HEK293T (cell line): ENCODE measurements around the gene LRBA.
A peak's percentile ranks its signal among the peaks of the same experiment; 100 is the strongest.

Experiments used
- CTCF ChIA-PET: fragments of 350-600 bp; formaldehyde crosslinking; extraction: SDS; loops from one replicate; lab custom pipeline; 2021; ENCODE audit warnings: antibody characterized with exemption, inconsistent platforms; lab: Yijun Ruan, JAX
- POLR2A ChIA-PET: fragments of 350-600 bp; formaldehyde crosslinking; extraction: SDS; loops from one replicate; lab custom pipeline; 2020; ENCODE audit warnings: antibody characterized with exemption, inconsistent platforms; lab: Yijun Ruan, JAX
- DNase-seq: peaks from one replicate; pipeline ENCODE4 v3.0.0; 2012; ENCODE audit warnings: mixed read lengths; ENCODE audit errors: extremely low spot score
- ARNT ChIP-seq: fragments of 450-650 bp; IDR thresholded peaks from 2 replicates; pipeline ENCODE4 v1.6.1; 2017; ENCODE audit warnings: mild to moderate bottlenecking
- BHLHE40 ChIP-seq: fragments of 450-650 bp; IDR thresholded peaks from 2 replicates; pipeline ENCODE4 v1.6.1; 2016; ENCODE audit warnings: mild to moderate bottlenecking, moderate library complexity, borderline replicate concordance
- CTBP1 ChIP-seq: fragments of 450-650 bp; IDR thresholded peaks from 2 replicates; pipeline ENCODE4 v1.6.1; 2016; ENCODE audit warnings: borderline replicate concordance
- ELF4 ChIP-seq: fragments of 450-650 bp; IDR thresholded peaks from 2 replicates; pipeline ENCODE4 v1.6.1; 2017; ENCODE audit warnings: antibody characterized with exemption
- FOXA1 ChIP-seq: fragments of 450-650 bp; IDR thresholded peaks from 2 replicates; pipeline ENCODE4 v1.6.1; 2016; ENCODE audit warnings: mild to moderate bottlenecking
- FOXK2 ChIP-seq: fragments of 450-650 bp; IDR thresholded peaks from 2 replicates; pipeline ENCODE4 v1.6.1; 2016; ENCODE audit warnings: mild to moderate bottlenecking
- FOXM1 ChIP-seq: fragments of 450-650 bp; IDR thresholded peaks from 2 replicates; pipeline ENCODE4 v1.6.1; 2017; ENCODE audit warnings: mild to moderate bottlenecking, borderline replicate concordance
- HDGF ChIP-seq: fragments of 450-650 bp; IDR thresholded peaks from 2 replicates; pipeline ENCODE4 v1.6.1; 2017; ENCODE audit warnings: antibody characterized with exemption, borderline replicate concordance
- L3MBTL2 ChIP-seq: fragments of 450-650 bp; conservative IDR thresholded peaks from 2 replicates; pipeline ENCODE4 v1.6.1; 2016; ENCODE audit warnings: mild to moderate bottlenecking
- LEF1 ChIP-seq: fragments of 450-650 bp; IDR thresholded peaks from 2 replicates; pipeline ENCODE4 v1.6.1; 2017; ENCODE audit warnings: mild to moderate bottlenecking, borderline replicate concordance
- NFRKB ChIP-seq: fragments of 450-650 bp; IDR thresholded peaks from 2 replicates; pipeline ENCODE4 v1.6.1; 2016; ENCODE audit warnings: mild to moderate bottlenecking, moderate library complexity
- PKNOX1 ChIP-seq: fragments of 450-650 bp; IDR thresholded peaks from 2 replicates; pipeline ENCODE4 v1.6.1; 2016
- SP1 ChIP-seq: fragments of 450-650 bp; IDR thresholded peaks from 2 replicates; pipeline ENCODE4 v1.6.1; 2017
- SUZ12 ChIP-seq: fragments of 450-650 bp; IDR thresholded peaks from 2 replicates; pipeline ENCODE4 v1.6.1; 2016; ENCODE audit warnings: mild to moderate bottlenecking
- TARDBP ChIP-seq: fragments of 450-650 bp; IDR thresholded peaks from 2 replicates; pipeline ENCODE4 v1.6.1; 2016
- ZNF384 ChIP-seq: fragments of 450-650 bp; IDR thresholded peaks from 2 replicates; pipeline ENCODE4 v1.6.1; 2016

The LRBA gene

DNA sequence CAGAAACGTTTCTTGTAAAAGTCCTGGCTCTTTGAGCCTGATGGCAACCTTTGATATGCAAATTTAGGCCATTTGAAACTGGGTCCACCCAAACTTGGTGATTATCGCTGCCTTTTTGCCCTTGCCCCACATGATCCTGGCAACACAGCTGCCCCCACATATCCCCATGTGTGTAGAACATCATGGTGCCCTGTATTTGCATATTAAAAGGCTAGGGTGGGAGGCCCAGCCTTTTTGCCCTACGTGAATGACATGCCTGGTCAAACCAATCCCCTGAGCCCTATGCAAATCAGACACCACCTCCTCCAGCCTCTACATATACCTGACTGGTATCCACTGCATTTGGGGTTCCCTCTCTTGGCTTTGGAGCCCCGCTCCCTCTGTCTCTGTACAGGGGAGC, 230.8 kb downstream of the LRBA start:
- TF ChIP-seq HDGF: no peak
- TF ChIP-seq PKNOX1: peak; percentile 66; the same call in 1 of the 2 replicates
- no peak for DNase-seq
- CTCF ChIA-PET: interaction anchor here (1.4 kb wide), 1 partner anchor 82 kb away, joined by 4 read pairs; no protein-coding TSS in a partner anchor
- POLR2A ChIA-PET: no interaction called here

- CTCF ChIA-PET: interaction anchor here (1.4 kb wide), 1 partner anchor 84 kb away, joined by 4 read pairs; no protein-coding TSS in a partner anchor
- DNase-seq: no peak
- TF ChIP-seq LEF1 (no peak), SP1 (no peak), HDGF (no peak), FOXM1 (no peak), FOXA1 (no peak), PKNOX1 (no peak), FOXK2 (no peak), ZNF384 (no peak), SUZ12 (no peak), L3MBTL2 (no peak), ELF4 (no peak), TARDBP (no peak), CTBP1 (no peak), NFRKB (no peak), ARNT (no peak), BHLHE40 (no peak)
- POLR2A ChIA-PET: no interaction called here
Observed at GRCh38 chr4:150782921-150783320, 232.2 kb downstream of the LRBA start.

DNA sequence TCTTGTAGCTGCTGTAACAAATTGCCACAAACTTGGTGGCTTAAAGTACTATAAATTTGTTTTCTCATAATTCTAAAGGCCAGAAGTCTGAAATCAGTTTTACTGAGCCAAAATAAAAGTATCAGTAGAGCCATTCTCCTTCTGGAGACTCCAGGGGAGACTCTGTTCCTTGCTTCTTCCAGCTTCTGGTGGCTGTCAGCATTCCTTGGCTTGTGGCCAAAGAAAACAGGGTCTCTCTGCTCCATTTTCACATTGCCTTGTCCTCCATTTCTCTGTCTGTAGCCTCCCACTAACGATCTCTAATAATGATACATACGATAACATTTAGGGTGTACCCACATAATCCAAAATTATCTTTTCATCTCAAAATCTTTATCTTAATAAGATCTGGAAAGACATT, 232.8 kb downstream of the LRBA start:
- peak; percentile 26 for DNase-seq
- ChIA-PET POLR2A (interaction anchor here (0.7 kb wide), 1 partner anchor 831 kb away, joined by 3 read pairs; no protein-coding TSS in a partner anchor), CTCF (interaction anchor here (0.6 to 0.7 kb wide), 2 partner anchors 110 kb away, joined by 3 to 4 read pairs; no protein-coding TSS in a partner anchor)
- no peak for TF ChIP-seq FOXA1
- no peak for TF ChIP-seq BHLHE40
- TF ChIP-seq NFRKB: no peak
- 0 out of 2 replicates have a peak, but pooled peaks have one; percentile 41 for TF ChIP-seq PKNOX1

GRCh38 chr4:150781191-150781590, 233.9 kb downstream of the LRBA start:
- POLR2A ChIA-PET: no interaction called here
- DNase-seq: no peak
- TF ChIP-seq PKNOX1 (peak; percentile 80), ARNT (no peak), NFRKB (no peak), HDGF (no peak), BHLHE40 (no peak), FOXM1 (no peak)
- CTCF ChIA-PET: no interaction called here

- peak; percentile 55; the same call in 1 of the 2 replicates for TF ChIP-seq PKNOX1
- TF ChIP-seq ZNF384: no peak
- CTCF ChIA-PET: no interaction called here
- DNase-seq: no peak
- POLR2A ChIA-PET: no interaction called here
Observed at GRCh38 chr4:150779707-150780106, 235.4 kb downstream of the LRBA start.

GRCh38 chr4:150773729-150774449, 241.2 kb downstream of the LRBA start:
- TF ChIP-seq FOXA1 (no peak), FOXK2 (no peak), L3MBTL2 (no peak), HDGF (no peak), SUZ12 (no peak), LEF1 (no peak), BHLHE40 (no peak), TARDBP (no peak), PKNOX1 (no peak), CTBP1 (no peak)
- DNase-seq: no peak
- ChIA-PET POLR2A (no interaction called here), CTCF (no interaction called here)
